GM15510 (cell line): ENCODE results near the gene OR5T3.

ENCODE experiments used
- POLR2A ChIP-seq: IDR thresholded peaks from 3 replicates; pipeline ENCODE4 v1.6.1; 2011; ENCODE audit warnings: borderline replicate concordance; ENCODE audit not compliant: insufficient read length; ENCODE audit errors: extremely low read depth

Gene OR5T3

GRCh38 chr11:56251954-56252353, at the start of gene OR5T3:
TSS of gene OR5T3 (plus strand) at chr11:56252254. CDS start at chr11:56252254, 0 bp downstream.
- no peak for TF ChIP-seq POLR2A

- no peak for TF ChIP-seq POLR2A
Observed at GRCh38 chr11:56207790-56208189, 44.3 kb upstream of the OR5T3 start.

- no peak for TF ChIP-seq POLR2A
Observed at GRCh38 chr11:56214537-56214936, 37.5 kb upstream of the OR5T3 start.

GRCh38 chr11:56234155-56234554, 17.9 kb upstream of the OR5T3 start, which contains the start of gene OR5T2:
TSS of gene OR5T2 (minus strand) at chr11:56234255. CDS start at chr11:56233062, 1,193 bp downstream.
- TF ChIP-seq POLR2A = no peak

DNA sequence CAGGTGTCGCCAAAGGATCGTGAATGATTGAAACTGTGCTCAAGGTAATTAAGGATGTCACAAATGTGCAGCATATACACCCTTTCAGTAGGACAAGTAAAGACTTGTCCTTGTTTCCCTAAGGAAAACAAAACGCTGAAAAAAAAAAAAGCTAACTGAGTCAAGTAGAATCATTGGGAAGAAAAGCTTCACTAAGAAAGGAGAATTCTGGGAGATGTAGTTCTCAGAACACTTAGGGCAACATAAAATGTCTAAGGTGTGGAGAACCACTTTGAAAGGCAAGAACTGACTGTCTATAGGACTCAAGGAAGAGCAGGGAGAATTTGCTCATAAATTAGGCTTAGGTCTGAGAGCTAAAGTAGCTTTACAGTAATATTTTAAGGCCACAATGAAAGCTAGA, 19.0 kb downstream of the OR5T3 start:
- TF ChIP-seq POLR2A = no peak

- no peak for TF ChIP-seq POLR2A
Observed at GRCh38 chr11:56273854-56274253, 21.8 kb downstream of the OR5T3 start, which contains the start of gene OR5T1. TSS of gene OR5T1 (plus strand) at chr11:56274154. CDS start at chr11:56275639, 1,485 bp downstream.

DNA sequence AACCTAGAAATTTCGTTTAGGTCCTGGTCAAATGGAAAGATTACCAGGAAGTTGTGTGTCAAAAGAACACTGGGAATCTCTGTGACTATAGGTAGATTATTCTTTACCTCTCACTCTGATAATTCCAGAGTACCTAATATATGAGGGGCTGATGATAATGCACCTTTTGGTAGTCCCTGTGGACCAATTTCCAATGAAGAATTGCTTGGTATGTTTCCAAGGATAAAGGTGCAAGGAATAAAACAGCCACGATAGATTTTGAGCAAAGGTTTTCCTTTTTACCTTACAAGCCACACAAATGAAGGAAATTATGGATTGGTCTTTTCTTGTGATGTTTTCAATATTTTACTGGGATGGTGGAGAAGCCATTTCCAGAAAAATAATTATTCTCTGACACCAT, 40.1 kb downstream of the OR5T3 start, which contains the start of gene OR8H1:
OR8H1 (minus strand) TSS at position 101 of the 400 bp plus-strand sequence. CDS start 1,192 bp downstream, outside the sequence.
- TF ChIP-seq POLR2A = no peak

DNA sequence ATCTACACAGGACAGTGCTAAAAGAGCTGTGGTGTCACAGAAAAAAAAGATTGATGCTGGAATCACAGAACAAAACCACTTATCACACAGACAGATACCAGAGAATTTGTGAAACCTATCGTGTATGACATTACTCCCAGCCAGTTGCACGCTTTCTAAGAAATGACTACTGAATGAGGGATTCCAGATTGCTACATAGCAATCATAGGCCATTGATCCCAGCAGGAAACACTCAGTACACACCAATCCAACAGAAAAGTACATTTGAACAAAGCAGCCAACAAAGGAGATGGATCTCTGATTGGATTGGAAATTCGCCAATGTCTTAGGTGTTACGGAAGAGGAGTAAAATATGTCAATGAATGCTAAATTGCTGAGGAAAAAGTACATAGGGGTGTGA, 44.8 kb downstream of the OR5T3 start:
- no peak for TF ChIP-seq POLR2A
